Smooth muscle cell of the brain vasculature (primary cell): ENCODE results near the gene LETMD1.
"Not testable (repeated sequence)": the region's sequence is repeated elsewhere in the genome, so short reads cannot be mapped to it uniquely, and the experiment has no call there.

Experiments
- DNase-seq: peaks from one replicate; pipeline ENCODE4 v3.0.0-alpha.2; 2012; ENCODE audit warnings: low read depth, low spot score

LETMD1 gene, protein sequence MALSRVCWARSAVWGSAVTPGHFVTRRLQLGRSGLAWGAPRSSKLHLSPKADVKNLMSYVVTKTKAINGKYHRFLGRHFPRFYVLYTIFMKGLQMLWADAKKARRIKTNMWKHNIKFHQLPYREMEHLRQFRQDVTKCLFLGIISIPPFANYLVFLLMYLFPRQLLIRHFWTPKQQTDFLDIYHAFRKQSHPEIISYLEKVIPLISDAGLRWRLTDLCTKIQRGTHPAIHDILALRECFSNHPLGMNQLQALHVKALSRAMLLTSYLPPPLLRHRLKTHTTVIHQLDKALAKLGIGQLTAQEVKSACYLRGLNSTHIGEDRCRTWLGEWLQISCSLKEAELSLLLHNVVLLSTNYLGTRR

DNA sequence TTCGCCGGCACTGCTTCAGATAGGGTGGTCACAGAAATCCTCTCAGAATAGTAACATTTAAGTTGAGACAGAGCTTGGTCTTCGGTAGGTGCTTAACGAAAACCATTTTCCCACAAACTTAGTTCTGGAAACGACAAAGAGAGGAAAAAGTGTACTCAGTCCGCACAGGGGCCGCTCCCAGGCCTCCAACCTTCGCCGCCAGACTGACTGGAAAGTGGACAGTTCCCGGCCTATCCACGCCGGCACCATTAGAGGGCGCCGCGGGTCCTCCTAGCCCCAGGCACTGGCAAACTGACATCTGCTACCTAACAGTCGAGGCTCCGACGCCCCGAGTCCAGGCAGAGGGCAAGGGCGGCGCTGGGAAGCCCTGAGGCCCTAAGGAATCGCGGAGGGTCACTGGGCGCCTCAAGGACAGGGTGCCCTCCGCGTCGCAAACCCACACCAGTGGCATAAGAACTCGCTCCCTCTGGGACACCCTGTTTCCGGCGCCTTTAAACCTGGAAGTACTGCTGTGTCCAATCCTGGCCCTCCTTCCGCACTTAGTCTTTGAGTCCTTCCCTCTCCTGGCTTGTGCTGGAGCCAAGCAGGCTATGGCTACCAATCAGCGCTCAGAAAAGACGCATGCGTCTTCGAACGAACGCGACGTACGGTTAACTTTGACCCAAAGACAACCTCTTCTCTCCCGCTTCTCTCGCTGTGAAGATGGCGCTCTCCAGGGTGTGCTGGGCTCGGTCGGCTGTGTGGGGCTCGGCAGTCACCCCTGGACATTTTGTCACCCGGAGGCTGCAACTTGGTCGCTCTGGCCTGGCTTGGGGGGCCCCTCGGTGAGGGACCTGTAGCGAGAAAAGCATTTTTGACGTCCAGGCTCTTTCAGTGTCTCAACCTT, at the start of gene LETMD1:
Gene LETMD1, plus strand, starts transcription at position 673 of the 886 bp plus-strand sequence. Its CDS starts 30 bp downstream, at position 703.
- DNase-seq = peak; percentile 95

DNA sequence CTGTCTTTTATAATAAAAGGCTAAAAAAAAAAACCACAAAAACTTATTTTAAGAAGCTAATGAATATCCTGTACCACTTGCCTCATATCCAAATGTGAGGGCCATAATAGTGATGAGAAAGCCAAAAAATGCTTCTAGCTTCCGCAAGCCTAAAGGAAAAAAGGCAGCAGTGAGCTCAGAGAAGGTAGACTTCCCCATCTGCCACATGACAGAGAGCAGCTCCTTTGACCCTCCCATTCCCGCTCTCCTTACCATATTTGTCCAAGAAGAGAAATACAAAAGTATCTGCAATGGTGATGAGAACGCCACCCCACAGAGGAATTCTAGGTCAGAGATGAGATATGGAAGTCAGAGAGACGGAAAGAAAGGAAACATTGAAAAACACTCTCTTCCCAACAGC, 49.0 kb upstream of the LETMD1 start:
- no peak for DNase-seq

DNA sequence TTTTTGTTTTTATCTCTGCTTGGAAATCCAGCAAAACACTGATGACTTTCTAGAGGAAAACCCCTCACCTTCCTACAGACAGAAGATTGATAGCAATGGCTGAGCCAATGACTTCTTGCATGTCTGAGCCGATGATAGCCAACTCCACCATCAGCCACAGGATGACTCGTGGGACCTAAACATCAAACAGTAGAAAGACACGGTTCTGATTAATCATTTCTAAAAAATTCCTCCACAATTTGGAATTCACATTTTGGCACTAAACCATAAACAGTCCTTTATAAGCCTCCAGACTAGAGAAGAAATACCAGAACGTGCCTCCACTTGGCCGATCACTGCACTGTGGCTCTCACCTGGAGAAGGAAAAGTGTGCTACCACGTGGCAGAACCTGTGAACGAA, 47.9 kb upstream of the LETMD1 start:
- no peak for DNase-seq

DNA sequence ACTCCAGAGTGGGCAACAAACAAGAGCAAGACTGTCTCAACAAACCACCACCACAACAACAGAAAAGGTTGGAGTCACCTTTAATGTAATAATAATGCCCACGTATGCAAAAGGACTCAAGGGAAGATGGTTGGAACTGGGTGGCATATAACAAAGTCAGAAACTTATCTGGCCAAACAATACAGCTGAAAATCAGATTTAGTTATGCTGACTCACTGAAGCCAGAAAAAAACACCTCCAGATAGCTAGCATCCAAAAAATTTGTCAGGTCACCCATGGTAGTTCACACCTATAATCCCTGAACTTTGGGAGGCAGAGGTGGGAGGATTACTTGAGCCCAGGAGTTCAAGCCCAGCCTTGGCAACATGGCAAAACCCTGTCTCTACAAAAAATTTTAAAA, 46.3 kb upstream of the LETMD1 start:
- no peak for DNase-seq

DNA sequence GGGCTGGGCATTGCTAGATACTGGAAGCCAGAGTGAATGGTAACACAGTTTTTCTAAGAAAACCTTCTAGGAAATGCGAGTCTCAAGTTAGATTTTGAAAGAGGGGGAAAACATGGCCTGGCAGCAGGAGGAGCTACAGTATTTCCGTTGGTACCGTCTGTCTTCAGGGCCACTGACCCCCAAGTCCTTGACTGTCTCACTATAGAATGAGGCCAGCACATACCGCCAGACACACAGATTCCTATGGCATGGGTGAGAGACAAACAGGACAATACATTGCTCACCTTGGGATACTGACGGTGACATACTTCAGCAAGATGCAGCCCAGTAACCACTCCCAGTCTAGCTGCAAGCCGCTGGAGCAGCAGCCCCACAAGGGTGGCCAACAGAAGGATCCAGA, 43.6 kb upstream of the LETMD1 start:
- no peak for DNase-seq

DNA sequence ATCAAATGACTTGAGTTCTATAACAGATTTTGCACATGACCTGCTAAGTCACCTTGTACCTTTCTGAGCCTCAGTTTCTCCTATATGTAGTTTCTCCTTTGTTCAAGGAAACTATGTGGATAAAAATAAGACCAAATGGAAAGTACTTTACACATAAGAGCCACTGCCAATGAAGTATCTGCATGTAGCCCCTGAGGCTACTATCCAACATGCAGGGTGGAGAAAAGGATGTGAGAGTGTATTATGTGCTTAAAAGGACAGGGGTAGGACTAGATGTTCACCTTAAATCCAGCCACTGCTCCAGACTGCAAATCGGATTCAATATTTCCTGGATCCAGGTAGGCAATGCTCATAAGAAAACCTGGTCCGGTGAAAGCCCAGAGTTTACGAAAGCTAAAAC, 43.1 kb upstream of the LETMD1 start:
- no peak for DNase-seq

DNA sequence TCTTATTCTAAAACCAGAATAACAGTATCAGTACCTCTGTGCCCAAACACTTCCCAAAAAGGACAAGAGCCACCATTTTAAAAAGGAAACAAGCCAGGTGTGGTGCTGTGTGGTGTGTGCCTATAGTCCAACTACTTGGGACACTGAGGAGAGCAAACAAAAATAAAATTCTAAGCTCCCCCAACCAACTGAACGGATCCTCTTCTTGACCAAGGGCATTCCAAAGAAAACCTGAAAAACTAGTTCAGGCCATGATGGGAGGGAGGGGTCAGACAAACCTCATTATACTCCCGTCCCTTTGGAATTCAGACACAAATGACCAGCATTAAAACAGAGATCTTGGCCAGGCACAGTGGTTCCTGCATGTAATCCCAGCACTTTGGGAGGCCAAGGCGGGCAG, 42.5 kb upstream of the LETMD1 start:
- DNase-seq = no peak

DNA sequence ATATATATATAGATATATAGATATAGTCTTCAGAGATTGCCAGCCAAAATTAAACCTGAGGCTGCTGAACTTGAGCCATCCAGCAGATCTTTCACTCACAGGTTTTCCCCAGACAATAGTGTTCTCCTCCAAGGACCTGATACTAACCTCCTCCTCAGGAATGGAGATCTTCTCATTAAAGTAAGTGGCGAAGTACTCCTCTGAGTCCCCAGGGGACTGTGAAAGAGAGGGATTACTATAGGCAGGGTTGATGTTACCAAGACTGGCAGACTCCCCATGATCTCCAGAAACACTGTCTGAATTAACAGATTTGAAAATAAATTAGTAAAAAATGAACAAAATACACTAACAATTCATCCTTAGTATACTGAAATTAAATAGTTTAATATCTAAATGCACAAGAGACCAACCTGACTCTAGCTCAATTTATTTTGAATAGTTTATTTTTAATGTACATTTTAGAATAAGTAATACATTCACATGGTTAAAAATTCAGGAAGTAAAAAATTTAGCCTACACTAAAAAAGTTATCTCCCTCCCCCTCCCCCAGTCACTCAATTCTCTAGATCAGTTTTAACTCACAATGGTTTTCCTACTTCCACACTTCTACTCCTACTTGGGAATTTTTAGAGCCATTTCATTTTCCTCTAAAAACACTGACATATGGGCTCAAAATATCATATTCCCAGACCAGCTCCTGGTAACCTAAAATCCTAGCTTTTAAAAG, 39.6 kb upstream of the LETMD1 start:
- DNase-seq = no peak

DNA sequence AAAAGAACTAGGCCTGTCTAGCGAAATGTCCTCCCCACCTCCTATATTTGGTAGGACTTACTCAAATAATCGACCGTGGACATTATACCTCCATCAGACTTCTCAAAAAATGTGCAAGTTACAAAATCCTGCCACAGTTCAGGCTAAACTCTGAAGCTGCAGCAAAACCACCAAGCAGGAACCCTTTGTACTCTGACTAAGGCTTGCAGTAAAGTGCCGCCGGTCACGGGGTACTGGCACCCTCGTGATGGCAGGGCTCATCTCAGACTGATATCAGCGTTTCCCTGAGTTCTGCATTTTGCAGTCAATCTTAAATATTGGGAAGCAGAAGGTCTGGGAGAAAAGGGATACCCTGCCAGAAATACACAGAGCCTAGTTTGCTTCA, 39.1 kb upstream of the LETMD1 start:
- DNase-seq = no peak

DNA sequence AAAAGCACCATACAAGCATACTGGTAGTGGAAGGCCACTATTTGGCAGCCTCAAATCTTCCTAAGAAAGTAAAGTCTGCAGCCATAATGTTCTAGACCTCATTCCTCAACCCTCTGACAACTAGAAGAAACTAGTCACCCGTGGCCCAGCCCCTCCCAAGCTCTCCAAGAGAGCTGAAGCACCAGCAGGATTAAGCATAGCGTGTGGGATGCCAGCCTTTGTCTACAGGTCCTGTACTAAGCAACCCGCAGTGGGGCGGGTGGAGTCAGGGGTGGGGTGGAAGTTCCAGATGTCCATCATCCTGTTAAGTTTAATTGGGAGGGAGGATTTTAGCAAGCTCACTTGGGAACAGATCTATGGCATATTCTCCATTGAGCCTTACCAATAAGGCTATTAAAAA, 36.2 kb upstream of the LETMD1 start:
- DNase-seq = no peak

DNA sequence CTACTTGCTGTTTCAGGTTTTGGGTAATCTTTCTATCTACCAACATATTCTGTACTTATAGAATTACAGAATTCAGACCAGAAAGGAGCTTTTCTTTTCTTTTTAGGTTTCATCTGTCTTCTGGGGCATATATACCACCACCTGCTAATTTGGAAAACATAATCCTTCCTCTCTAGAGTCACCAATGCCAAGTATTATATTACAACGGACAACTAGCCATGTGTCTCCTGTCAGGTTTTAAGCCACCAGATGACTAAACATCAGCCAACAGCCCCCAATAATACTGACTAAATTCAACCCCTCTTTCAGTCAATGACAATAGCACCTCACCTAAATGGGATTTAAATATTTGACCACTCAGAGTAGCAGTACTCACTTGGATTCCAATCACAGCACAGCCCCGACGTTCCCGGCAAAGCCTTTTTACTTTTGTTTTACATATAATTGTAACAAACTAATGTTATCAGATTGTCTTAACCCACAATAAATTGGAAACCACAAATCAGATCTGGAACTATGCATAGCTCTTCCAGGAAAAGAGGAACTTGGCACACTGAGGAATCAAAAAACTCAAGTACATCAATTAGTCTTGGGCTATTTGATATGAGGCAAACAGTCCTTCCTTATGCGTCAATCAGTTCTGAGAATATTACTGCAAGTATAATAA, 35.4 kb upstream of the LETMD1 start:
- no peak for DNase-seq

DNA sequence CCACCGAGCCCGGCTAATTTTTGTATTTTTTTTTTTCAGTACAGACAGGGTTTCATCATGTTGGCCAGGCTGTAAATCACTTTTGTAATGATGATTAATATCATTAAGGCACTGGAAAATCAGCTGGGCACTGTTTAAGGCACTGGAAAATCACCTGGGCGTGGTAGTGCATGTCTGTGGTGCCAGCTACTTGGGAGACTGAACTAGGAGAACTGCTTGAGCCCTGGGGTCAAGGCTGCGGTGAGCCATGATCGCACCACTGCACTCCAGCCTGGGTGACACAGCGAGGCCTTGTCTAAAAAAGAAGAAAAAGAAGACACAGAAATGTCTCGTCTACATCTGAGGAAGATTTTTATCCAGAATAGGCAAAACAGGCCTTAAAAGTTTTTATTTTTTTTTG, 34.7 kb upstream of the LETMD1 start:
- no peak for DNase-seq

DNA sequence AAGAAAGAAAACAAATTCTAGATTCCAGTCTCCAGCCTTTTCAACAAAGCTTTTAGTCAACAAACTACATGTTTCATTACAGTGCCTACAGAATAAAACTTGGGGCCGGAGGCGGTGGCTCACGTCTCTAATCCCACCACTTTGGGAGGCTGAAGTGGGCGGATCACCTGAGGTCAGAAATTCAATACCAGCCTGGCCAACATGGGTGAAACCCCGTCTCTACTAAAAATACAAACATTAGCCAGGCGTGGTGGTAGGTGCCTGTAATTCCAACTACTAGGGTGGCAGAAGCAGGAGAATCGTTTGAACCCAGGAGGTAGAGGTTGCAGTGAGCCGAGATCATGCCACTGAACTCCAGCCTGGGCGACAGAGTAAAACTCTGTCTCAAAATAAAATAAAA, 33.7 kb upstream of the LETMD1 start:
- not testable (repeated sequence) for DNase-seq

DNA sequence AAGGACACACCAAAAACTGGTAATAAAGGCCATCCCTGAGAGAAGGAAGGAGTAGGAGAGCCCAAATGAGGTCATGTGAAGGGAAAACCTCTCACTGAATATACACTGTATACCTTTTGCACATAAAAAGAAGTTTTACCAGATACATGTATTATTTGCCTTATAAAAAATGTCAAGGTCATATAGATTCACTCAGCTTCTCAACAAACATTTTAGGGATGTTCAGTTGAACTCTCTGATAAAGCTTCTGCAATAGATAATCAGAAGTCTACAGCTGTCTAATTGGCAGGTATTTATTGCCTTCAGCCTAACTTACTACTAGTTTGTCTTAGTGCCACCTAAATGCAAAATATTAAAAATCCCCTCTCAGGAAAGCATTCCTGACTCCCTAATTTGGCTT, 30.7 kb upstream of the LETMD1 start:
- no peak for DNase-seq

DNA sequence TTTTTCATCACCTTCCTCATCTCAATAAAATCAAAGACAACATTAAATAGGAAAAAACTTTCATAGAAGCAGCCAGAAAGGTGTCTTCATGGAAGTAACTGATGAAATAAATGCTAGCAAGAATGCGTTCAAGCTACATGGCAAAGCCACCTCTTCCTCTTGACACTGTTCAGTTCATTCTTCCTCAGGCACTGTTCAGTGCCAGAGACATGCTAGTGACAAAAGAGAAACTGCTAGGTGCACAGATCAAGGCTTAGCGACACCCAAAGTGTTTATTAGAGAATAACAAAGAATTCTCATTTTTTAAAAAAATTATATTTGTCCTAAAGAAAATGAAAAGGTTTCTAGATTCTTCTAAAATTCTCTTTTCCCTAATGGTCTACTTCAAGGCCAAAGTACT, 29.2 kb upstream of the LETMD1 start:
- no peak for DNase-seq

DNA sequence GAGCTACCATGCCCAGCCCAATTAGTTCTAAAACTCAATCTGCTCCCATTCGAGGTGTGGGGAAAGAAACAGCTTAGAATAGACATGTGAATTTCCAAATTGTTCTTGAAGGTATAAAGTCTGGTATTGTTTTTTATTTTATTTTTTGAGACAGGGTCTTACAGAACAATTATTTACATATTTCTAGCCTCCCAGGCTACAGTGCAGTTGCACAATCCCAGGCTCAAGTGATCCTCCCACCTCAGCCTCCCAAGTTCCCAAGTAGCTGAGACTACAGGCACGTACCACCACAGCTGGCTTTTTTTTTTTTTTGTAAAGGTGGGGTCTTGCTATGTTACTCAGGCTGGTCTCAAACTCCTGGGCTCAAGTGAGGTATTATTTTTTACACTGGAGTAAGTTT, 28.2 kb upstream of the LETMD1 start:
- no peak for DNase-seq

DNA sequence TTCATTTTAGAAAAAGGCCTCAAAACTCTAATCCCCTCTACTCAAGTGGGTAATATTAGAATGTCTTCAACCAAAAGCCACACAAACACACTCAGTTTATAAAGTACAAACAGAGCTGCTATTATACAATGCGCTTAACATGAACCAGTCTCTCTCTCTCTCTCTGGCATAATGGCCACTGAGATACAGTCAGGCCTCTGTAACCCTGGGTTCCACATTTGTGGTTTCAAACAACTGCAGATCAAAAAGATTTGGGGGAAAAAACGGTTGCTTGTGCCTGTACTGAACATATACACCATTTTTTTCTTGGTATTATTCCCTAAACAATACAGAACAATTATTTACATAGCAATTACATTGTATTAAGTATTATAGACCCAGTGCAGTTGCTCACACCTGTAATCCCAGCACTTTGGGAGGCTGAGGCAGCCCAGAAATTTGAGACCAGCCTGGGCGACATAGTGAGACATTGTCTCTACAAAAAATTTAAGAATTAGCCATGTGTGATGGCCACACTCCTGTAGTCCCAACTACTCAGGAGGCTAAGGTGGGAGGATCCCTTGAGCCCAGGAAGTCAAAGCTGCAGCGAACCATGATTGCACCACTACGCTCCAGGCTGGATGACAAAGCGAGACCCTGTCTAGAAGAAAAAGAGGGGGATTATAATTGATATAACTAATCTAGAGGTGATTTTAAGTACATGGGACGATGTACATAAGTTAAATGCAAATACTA, 27.5 kb upstream of the LETMD1 start:
- DNase-seq = no peak

DNA sequence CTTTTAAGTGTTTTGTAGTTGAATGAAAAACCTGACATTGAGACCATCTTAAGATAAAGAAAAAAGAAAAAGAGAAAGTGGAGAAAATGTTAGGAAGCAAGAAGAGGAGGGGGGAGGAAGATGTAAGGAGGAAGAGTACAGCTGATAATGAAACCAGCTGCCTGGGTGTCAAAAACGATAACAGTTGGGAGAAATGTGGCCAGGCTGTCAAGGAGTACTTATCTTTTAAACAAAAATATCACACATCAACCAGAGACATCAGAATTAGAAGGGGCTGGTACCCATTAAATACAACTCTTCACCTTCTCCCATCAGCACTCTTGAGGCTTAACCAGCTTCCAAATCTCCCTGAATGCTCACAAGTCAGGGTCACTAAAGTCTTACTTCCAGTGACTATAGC, 26.4 kb upstream of the LETMD1 start:
- no peak for DNase-seq

DNA sequence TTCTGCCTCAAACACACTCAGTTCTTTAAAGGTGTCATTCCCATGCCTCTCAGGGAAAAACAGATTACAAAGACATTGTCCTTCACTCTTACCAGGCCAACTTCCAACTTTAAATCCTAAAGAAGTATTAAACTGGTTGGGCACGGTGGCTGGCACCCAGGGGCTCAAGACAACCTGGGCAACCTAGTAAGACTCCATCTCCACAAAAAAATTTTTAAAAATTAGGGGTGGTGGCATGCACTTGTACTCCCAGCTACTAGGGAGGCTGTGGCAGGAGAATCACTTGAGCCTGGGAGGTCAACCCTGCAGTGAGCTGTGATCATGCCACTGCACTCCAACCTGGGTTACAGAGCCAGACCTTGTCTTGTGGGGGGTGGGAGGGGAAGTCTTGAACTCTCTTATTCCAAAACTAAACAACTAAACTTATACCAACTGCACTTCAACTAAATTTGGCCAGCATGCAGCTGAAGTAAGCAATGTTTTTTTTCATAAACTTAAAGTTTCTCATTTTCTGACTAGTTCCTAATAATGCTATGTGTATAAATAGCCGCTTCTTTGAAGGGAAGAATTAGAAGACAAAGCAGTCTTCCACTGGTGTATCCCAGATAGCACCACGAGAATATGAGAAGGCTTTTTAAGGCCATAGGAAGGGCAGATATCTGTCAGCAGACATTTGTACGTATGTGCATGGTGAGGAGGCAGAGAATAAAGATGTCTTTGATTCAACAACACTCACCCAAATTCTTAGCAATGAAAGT, 24.3 kb upstream of the LETMD1 start:
- DNase-seq = no peak

DNA sequence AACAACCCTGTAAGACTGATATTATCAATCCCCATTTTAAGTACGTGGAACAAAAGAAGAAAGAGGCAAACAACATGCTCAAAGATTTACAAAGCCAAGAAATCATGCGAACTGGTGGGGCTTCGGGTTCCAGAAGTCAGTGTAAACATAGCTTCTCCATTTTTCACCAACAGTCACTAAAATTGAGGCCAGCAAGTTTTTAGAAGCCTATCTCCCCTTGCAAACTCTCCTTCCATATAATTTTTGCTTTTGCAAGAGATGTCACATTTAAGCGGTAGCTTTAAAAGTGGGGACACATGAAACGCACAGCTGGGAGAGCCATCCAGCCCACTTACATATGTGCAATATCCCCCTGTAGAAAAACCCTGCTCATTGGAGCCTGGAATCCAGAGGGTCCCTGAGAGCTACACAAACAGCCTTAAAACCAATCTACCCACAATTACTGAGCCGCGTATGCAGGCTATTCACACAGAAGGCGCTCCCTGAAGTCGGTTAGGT, 22.7 kb upstream of the LETMD1 start:
- no peak for DNase-seq
